Measurements from ENCODE around the gene PFKFB1. TPM values are rescaled to one million over a fixed set of nuclear protein-coding genes. Genes with fewer than 3 reads are reported as not detected.

Gene PFKFB1
- total and polyA plus RNA-seq, 9 of the 15 experiments (the other 6 are each of a cell fraction or from before 2014, with no cell fraction given): 0.07 to 0.24 (median 0.15) TPM; not detected in 2

DNA sequence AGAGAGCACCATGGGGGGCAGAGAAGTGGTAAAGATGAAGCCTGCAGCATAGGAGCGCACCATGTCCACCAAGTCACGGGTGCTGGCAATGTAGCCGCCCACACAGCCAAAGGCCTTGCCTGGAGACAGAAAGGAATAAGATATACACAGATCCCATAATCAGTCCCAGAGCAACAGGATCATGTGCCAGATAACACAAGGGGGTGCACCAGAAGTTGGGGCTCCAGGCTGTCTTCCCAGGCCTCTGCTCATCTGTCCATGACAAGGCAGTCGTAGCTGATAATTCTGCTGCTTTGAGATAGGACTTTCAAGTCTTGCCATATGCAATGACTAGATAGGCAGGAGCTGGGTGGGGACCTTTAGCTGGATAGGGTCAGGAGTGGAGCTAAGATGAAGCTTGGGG is 20.9 kb upstream of the PFKFB1 start (continued):
- peak; percentile 32; the same call in 1 of the 2 replicates for TF ChIP-seq JUND (IDR thresholded peaks at IDR 0.05; ENCODE audit: borderline replicate concordance, low read depth, low read length)
- TF ChIP-seq JUND (tag; IDR thresholded peaks at IDR 0.05; ENCODE audit: borderline replicate concordance, low read depth, low read length): peak; percentile 24; the same call in 1 of the 3 replicates
- peak; percentile 98 for TF ChIP-seq CCNT2 (IDR thresholded peaks at IDR 0.05; ENCODE audit: borderline replicate concordance, extremely low read depth, insufficient read length, low read depth, low read length)
- TF ChIP-seq FOXK2 (conservative IDR thresholded peaks at IDR 0.05 in 1 of 2, IDR thresholded peaks at IDR 0.05 in 1 of 2; ENCODE audit: low read depth in 2 of 2): 0 out of 4 replicates have a peak, but pooled peaks of 1 of the 2 experiments have one; percentile 35
- peak; percentile 68; the same call in 1 of the 2 replicates for TF ChIP-seq ELF4 (CRISPR knock-in tag; IDR thresholded peaks at IDR 0.05)
- no peak for TF ChIP-seq ZNF444 (CRISPR knock-in tag; IDR thresholded peaks at IDR 0.05)
- no peak for TF ChIP-seq TRIM25 (IDR thresholded peaks at IDR 0.05; ENCODE audit: borderline replicate concordance)
- peak; percentile 72 to 89; a peak in 3 of 4 replicates for TF ChIP-seq RCOR1 (IDR thresholded peaks at IDR 0.05; ENCODE audit: borderline replicate concordance in 1 of 2, low read depth in 2 of 2, low read length in 2 of 2)
- TF ChIP-seq ILK (tag; IDR thresholded peaks at IDR 0.05; ENCODE audit: borderline replicate concordance, low read depth): no peak
- no peak for TF ChIP-seq POLR2H (tag; IDR thresholded peaks at IDR 0.05; ENCODE audit: low read depth)
- peak; percentile 76 for TF ChIP-seq DMBX1 (CRISPR knock-in tag; IDR thresholded peaks at IDR 0.05; ENCODE audit: borderline replicate concordance)
- peak; percentile 73 for TF ChIP-seq PRDM10 (IDR thresholded peaks at IDR 0.05; ENCODE audit: partially characterized antibody)
- TF ChIP-seq, protein P1, sequence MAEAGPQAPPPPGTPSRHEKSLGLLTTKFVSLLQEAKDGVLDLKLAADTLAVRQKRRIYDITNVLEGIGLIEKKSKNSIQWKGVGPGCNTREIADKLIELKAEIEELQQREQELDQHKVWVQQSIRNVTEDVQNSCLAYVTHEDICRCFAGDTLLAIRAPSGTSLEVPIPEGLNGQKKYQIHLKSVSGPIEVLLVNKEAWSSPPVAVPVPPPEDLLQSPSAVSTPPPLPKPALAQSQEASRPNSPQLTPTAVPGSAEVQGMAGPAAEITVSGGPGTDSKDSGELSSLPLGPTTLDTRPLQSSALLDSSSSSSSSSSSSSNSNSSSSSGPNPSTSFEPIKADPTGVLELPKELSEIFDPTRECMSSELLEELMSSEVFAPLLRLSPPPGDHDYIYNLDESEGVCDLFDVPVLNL (CRISPR knock-in tag; IDR thresholded peaks at IDR 0.05; ENCODE audit: low read depth): no peak
- TF ChIP-seq, protein P2, sequence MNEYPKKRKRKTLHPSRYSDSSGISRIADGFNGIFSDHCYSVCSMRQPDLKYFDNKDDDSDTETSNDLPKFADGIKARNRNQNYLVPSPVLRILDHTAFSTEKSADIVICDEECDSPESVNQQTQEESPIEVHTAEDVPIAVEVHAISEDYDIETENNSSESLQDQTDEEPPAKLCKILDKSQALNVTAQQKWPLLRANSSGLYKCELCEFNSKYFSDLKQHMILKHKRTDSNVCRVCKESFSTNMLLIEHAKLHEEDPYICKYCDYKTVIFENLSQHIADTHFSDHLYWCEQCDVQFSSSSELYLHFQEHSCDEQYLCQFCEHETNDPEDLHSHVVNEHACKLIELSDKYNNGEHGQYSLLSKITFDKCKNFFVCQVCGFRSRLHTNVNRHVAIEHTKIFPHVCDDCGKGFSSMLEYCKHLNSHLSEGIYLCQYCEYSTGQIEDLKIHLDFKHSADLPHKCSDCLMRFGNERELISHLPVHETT (CRISPR knock-in tag; conservative IDR thresholded peaks at IDR 0.05 in 1 of 2, IDR thresholded peaks at IDR 0.05 in 1 of 2): peak in 1 of 2 experiments; percentile 89; a peak in 2 of 4 replicates

All from K562 (cell line).